ENCODE data around the gene BEGAIN. TPM values are rescaled to one million over a fixed set of nuclear protein-coding genes. Genes with fewer than 3 reads are reported as not detected.

Gene BEGAIN
- total and polyA plus RNA-seq, 10 donors, result 1.8 to 10.0 (median 5.6) TPM

DNA sequence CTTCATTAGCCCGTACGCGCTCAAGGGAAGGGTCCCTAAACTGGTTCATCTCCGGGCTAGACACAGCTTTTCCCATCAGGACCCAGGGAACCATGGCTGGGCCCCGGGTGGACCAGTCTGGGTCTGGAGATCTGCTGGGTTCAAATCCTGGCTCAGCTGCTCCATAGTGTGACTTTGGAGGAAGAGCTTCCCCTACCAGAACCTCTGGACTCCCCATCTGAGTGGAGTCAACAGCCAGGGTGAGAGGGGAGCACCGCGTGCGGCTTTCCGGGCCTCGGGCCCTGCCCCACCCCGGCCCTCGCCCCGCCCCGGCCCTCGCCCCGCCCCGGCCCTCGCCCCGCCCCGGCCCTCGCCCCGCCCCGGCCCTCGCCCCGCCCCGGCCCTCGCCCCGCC lies 41.2 kb downstream of the BEGAIN start:
- H3K4me3 ChIP-seq, result peak overlapping the region in 3 of 8 donors; percentile 33 to 81 (median 49)
- TF ChIP-seq CTCF (IDR thresholded peaks at IDR 0.05 in 8 of 11, conservative IDR thresholded peaks at IDR 0.05 in 3 of 11) (no peak), POLR2AphosphoS5 (IDR thresholded peaks at IDR 0.05) (no peak), POLR2A (IDR thresholded peaks at IDR 0.05) (no peak)
- peaks cover 0 to 16% (median 0%) of the 10 kb centered on the region in 7 donors for H3K27me3 ChIP-seq (replicated peaks in 1 of 7)
- H3K4me1 ChIP-seq, result peaks cover 15 to 46% (median 26%) of the 10 kb centered on the region in 6 donors
- no peak for DNase-seq
- peaks cover 0 to 7% (median 0%) of the 10 kb centered on the region in 6 donors for H3K36me3 ChIP-seq
- intact Hi-C loops (cut with DNase I; ENCODE audit: low total_unique reads), result no loop called here
- WGBS, 5 donors, result 20 to 97% (median 50%) methylated on average over 5 to 21 of the region's 28 CpGs
- H3K27ac ChIP-seq, result peak overlapping the region in 5 of 8 donors; percentile 41 to 90 (median 51)
- H3K9me3 ChIP-seq, result no peaks in the 10 kb centered on the region

- 87 to 93% (median 92%) methylated on average over 5 of the region's 5 CpGs for WGBS, 5 donors
- Histone ChIP-seq H3K9me3 (no peaks in the 10 kb centered on the region), H3K4me3 (no peak overlapping the region), H3K27ac (peak overlapping the region in 2 of 8 donors; percentile 51 to 90), H3K36me3 (peaks cover 0 to 8% (median 0%) of the 10 kb centered on the region in 6 donors), H3K4me1 (peaks cover 15 to 46% (median 26%) of the 10 kb centered on the region in 6 donors), H3K27me3 (replicated peaks in 1 of 7) (peaks cover 0 to 16% (median 0%) of the 10 kb centered on the region in 7 donors)
- no peak for TF ChIP-seq POLR2AphosphoS5 (IDR thresholded peaks at IDR 0.05)
- no peak for TF ChIP-seq POLR2A (IDR thresholded peaks at IDR 0.05)
- TF ChIP-seq CTCF (IDR thresholded peaks at IDR 0.05 in 8 of 11, conservative IDR thresholded peaks at IDR 0.05 in 3 of 11), result no peak
- no peak for DNase-seq
- intact Hi-C loops (cut with DNase I; ENCODE audit: low total_unique reads), result no loop called here
These were observed 41.9 kb downstream of the BEGAIN start for GRCh38 chr14:100545359-100545758.

- no peaks in the 10 kb centered on the region for H3K9me3 ChIP-seq
- H3K4me1 ChIP-seq, result peaks cover 15 to 44% (median 26%) of the 10 kb centered on the region in 6 donors
- intact Hi-C loops (cut with DNase I; ENCODE audit: low total_unique reads), result no loop called here
- H3K36me3 ChIP-seq, result peaks cover 0 to 15% (median 0%) of the 10 kb centered on the region in 6 donors
- 88 to 96% (median 90%) methylated on average over 13 to 15 of the region's 15 CpGs for WGBS, 5 donors
- DNase-seq, result no peak
- no peak overlapping the region for H3K4me3 ChIP-seq
- H3K27me3 ChIP-seq (replicated peaks in 1 of 7), result peaks cover 0 to 8% (median 0%) of the 10 kb centered on the region in 7 donors
- TF ChIP-seq POLR2A (IDR thresholded peaks at IDR 0.05), result no peak
- TF ChIP-seq POLR2AphosphoS5 (IDR thresholded peaks at IDR 0.05), result no peak
- TF ChIP-seq CTCF (IDR thresholded peaks at IDR 0.05 in 8 of 11, conservative IDR thresholded peaks at IDR 0.05 in 3 of 11), result no peak
- no peak overlapping the region for H3K27ac ChIP-seq
These were observed 42.6 kb downstream of the BEGAIN start for GRCh38 chr14:100544506-100545141.

All from spleen (tissue), 11 donors.